SK-N-MC (cell line): ENCODE data around the gene RIPOR3.
A peak's percentile ranks its signal among the peaks of the same experiment; 100 is the strongest.

Experiments used
- DNase-seq: peaks from one replicate; pipeline ENCODE4 v3.0.0-alpha.2; 2011; ENCODE audit warnings: low read depth, low spot score
- H3K27ac ChIP-seq: fragments of 200-600 bp; sonication (generic); 2 replicates; pipeline ENCODE4 v1.5.1; 2016; ENCODE audit warnings: mixed run types
- H3K36me3 ChIP-seq: fragments of 200-600 bp; sonication (generic); 2 replicates; pipeline ENCODE4 v1.6.1; 2017; ENCODE audit warnings: antibody characterized with exemption, low read length, mixed read lengths; ENCODE audit not compliant: insufficient read depth
- H3K4me3 ChIP-seq: fragments of 200-600 bp; sonication (generic); 2 replicates; pipeline ENCODE4 v1.5.1; 2016
- H3K9ac ChIP-seq: fragments of 200-600 bp; sonication (generic); 2 replicates; pipeline ENCODE4 v1.8.0; 2017; ENCODE audit warnings: mixed run types, mixed read lengths; ENCODE audit not compliant: insufficient read length
- H3K9me3 ChIP-seq: fragments of 200-600 bp; sonication (generic); 2 replicates; pipeline ENCODE4 v1.6.1; 2017; ENCODE audit warnings: low read depth, mild to moderate bottlenecking, antibody characterized with exemption, low read length, moderate library complexity, mixed read lengths
- EZH2 ChIP-seq: fragments of 200-600 bp; sonication (generic); IDR thresholded peaks from one replicate; pipeline ENCODE4 v1.6.1; 2017; ENCODE audit warnings: antibody characterized with exemption
- FOXP2 ChIP-seq: optimal IDR thresholded peaks from 2 replicates; pipeline ENCODE3; 2011; ENCODE audit warnings: mild to moderate bottlenecking, moderate library complexity; ENCODE audit not compliant: insufficient read depth; ENCODE audit errors: extremely low read length, control extremely low read depth
- POLR2AphosphoS5 ChIP-seq: IDR thresholded peaks from 2 replicates; pipeline ENCODE4 v1.6.1; 2012; ENCODE audit warnings: mild to moderate bottlenecking, low read depth, low read length, borderline replicate concordance

RIPOR3 gene

GRCh38 chr20:50585678-50586077 is 105.7 kb downstream of the RIPOR3 start:
- H3K9ac ChIP-seq: no peak overlapping the region
- no peak for TF ChIP-seq EZH2
- TF ChIP-seq FOXP2: no peak
- no peak for TF ChIP-seq POLR2AphosphoS5
- peaks cover 70% of the 10 kb centered on the region for H3K36me3 ChIP-seq
- no peaks in the 10 kb centered on the region for H3K9me3 ChIP-seq
- H3K4me3 ChIP-seq: no peak overlapping the region
- H3K27ac ChIP-seq: no peak overlapping the region; the same call in 1 of the 2 replicates
- no peak for DNase-seq

GRCh38 chr20:50585214-50585613 is 106.1 kb downstream of the RIPOR3 start:
- Histone ChIP-seq H3K9ac (no peak overlapping the region), H3K9me3 (no peaks in the 10 kb centered on the region), H3K27ac (0 out of 2 replicates have a peak overlapping the region, but pooled peaks have one; percentile 63), H3K36me3 (peaks cover 75% of the 10 kb centered on the region), H3K4me3 (no peak overlapping the region)
- TF ChIP-seq POLR2AphosphoS5 (no peak), FOXP2 (no peak), EZH2 (no peak)
- no peak for DNase-seq

- H3K4me3 ChIP-seq: no peak overlapping the region
- H3K9ac ChIP-seq: no peak overlapping the region
- TF ChIP-seq FOXP2 (no peak), POLR2AphosphoS5 (no peak), EZH2 (no peak)
- no peak for DNase-seq
- 0 out of 2 replicates have a peak overlapping the region, but pooled peaks have one; percentile 63 for H3K27ac ChIP-seq
- no peaks in the 10 kb centered on the region for H3K9me3 ChIP-seq
- peaks cover 80% of the 10 kb centered on the region for H3K36me3 ChIP-seq
Measured at GRCh38 chr20:50584687-50585086, 106.7 kb downstream of the RIPOR3 start.

GRCh38 chr20:50583442-50584150 is 107.7 kb downstream of the RIPOR3 start:
- peak overlapping the region; percentile 67 for H3K27ac ChIP-seq
- TF ChIP-seq FOXP2 (no peak), EZH2 (no peak), POLR2AphosphoS5 (no peak)
- no peak for DNase-seq
- no peaks in the 10 kb centered on the region for H3K9me3 ChIP-seq
- no peak overlapping the region for H3K9ac ChIP-seq
- peaks cover 88% of the 10 kb centered on the region for H3K36me3 ChIP-seq
- no peak overlapping the region for H3K4me3 ChIP-seq

- H3K9me3 ChIP-seq: no peaks in the 10 kb centered on the region
- no peak overlapping the region for H3K4me3 ChIP-seq
- no peak for TF ChIP-seq POLR2AphosphoS5
- TF ChIP-seq EZH2: no peak
- peaks cover 90% of the 10 kb centered on the region for H3K36me3 ChIP-seq
- no peak for DNase-seq
- H3K27ac ChIP-seq: 0 out of 2 replicates have a peak overlapping the region, but pooled peaks have one; percentile 38
- H3K9ac ChIP-seq: no peak overlapping the region
Measured at GRCh38 chr20:50582591-50583234, 108.6 kb downstream of the RIPOR3 start.

GRCh38 chr20:50582092-50582491 is 109.2 kb downstream of the RIPOR3 start:
- Histone ChIP-seq H3K36me3 (peaks cover 90% of the 10 kb centered on the region), H3K4me3 (no peak overlapping the region), H3K27ac (peak overlapping the region; percentile 81), H3K9me3 (no peaks in the 10 kb centered on the region), H3K9ac (no peak overlapping the region)
- TF ChIP-seq FOXP2: no peak
- TF ChIP-seq POLR2AphosphoS5: no peak
- DNase-seq: no peak

- Histone ChIP-seq H3K9ac (peak overlapping the region; percentile 1), H3K36me3 (peaks cover 83% of the 10 kb centered on the region)
- DNase-seq: no peak
Measured at GRCh38 chr20:50580842-50581544, 110.3 kb downstream of the RIPOR3 start.

More at GRCh38 chr20:50580842-50581544, 110.3 kb downstream of the RIPOR3 start:
- H3K27ac ChIP-seq: peak overlapping the region; percentile 81
- no peak for TF ChIP-seq EZH2
- no peak for TF ChIP-seq POLR2AphosphoS5
- no peak for TF ChIP-seq FOXP2
- no peaks in the 10 kb centered on the region for H3K9me3 ChIP-seq
- no peak overlapping the region for H3K4me3 ChIP-seq
